ENCODE data around the gene CDK3. TPM values are rescaled to one million over a fixed set of nuclear protein-coding genes. Genes with fewer than 3 reads are reported as not detected.

The CDK3 gene
- total RNA-seq, 1 experiment from 2014 or later: 11.7 TPM

DNA sequence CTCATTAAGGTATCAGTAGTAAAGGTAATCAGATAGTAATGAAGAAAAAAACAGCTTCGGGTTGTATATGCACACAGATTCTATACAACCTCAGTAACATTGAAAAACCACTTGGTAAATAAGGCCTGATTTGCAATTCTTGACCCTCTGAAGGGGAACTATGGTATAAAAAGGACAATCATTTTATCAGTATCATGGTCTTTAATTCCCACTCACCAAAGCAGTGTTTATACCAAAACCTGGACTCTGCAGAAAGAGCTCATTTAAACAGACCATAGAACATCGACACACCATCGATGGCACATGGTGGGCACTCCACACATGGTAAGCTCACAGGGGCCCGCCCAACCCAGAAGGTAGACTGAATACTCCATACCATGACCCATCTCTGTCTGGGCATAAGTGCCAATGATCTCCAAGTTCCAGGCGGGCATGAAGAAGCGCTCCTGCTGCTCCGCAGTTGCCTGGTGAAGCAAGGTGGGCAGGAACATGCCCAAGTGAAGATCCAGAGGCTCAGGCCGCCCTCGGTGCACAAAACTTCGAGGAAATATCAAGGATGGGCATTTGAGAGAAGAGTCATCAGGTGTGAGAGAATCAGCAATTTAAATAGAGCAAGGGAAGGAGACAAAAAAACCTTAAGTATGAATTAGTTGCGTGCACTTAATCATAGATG is 40.7 kb upstream of the CDK3 start:
- H3K56ac ChIP-seq (ENCODE audit: insufficient read length, low read depth, low read length): no peak overlapping the region
- no peak overlapping the region for H2BK12ac ChIP-seq (ENCODE audit: insufficient read length, low read depth, low read length)
- Mint-ChIP-seq H3K4me1 (peaks cover 19 to 23% of the 10 kb centered on the region in 2 experiments), H3K36me3 (ENCODE audit: insufficient read depth in 1 of 3, low read depth in 3 of 3) (peaks cover 8 to 21% (median 19%) of the 10 kb centered on the region in 3 experiments; a peak in 6 of 7 replicates), H3K27ac (peak overlapping the region; percentile 12 to 56 (median 49); a peak in 4 of 7 replicates), H3K9me3 (no peaks in the 10 kb centered on the region), H3K27me3 (ENCODE audit: low read depth) (no peaks in the 10 kb centered on the region), H3K4me3 (peak overlapping the region in 1 of 2 experiments; percentile 7; a peak in 1 of 5 replicates)
- H2BK15ac ChIP-seq (ENCODE audit: low read depth, low read length): no peak overlapping the region
- no peaks in the 10 kb centered on the region for H3K9me3 ChIP-seq (ENCODE audit: control insufficient read depth, low read depth, low read length)
- no peak overlapping the region for H4K91ac ChIP-seq (ENCODE audit: insufficient read length, low read depth, low read length)
- no peak overlapping the region for H3K4ac ChIP-seq (ENCODE audit: low read depth, low read length)
- TF ChIP-seq CTCF (conservative IDR thresholded peaks at IDR 0.05): no peak
- H4K5ac ChIP-seq (ENCODE audit: insufficient read length, low read depth, low read length): no peak overlapping the region
- H3K79me1 ChIP-seq (ENCODE audit: insufficient read depth, low read depth, low read length, poor library complexity, severe bottlenecking): no peaks in the 10 kb centered on the region
- H3T11ph ChIP-seq (ENCODE audit: low read length): no peak overlapping the region
- WGBS (ENCODE audit: extremely low coverage, insufficient read length, low lambda C conversion rate): no CpG with 5 or more reads among the region's 11 CpGs
- DNase-seq: no peak
- H2BK5ac ChIP-seq (ENCODE audit: insufficient read length, low read length): no peak overlapping the region
- H2AFZ ChIP-seq (ENCODE audit: low read length): no peak overlapping the region
- H2AK5ac ChIP-seq (ENCODE audit: insufficient read length, low read length): no peak overlapping the region
- no peak overlapping the region for H2BK120ac ChIP-seq (ENCODE audit: low read depth, low read length, poor library complexity, severe bottlenecking)
- H3K27me3 ChIP-seq (ENCODE audit: insufficient read depth, low read length): no peaks in the 10 kb centered on the region
- H3K23ac ChIP-seq (ENCODE audit: insufficient read length, low read depth, low read length): no peak overlapping the region
- no peaks in the 10 kb centered on the region for H3K79me2 ChIP-seq (ENCODE audit: insufficient read depth, low read length)
- no peak overlapping the region for H3K14ac ChIP-seq (ENCODE audit: insufficient read depth, low read length)
- H3K4me2 ChIP-seq (ENCODE audit: insufficient read depth, insufficient read length, low read length): peak overlapping the region; percentile 43
- peaks cover 7% of the 10 kb centered on the region; the same call in 1 of the 2 replicates for H3K4me1 ChIP-seq (ENCODE audit: insufficient read depth, low read length)
- no peak overlapping the region for H3K18ac ChIP-seq (ENCODE audit: insufficient read length, low read depth, low read length)
- H3K9ac ChIP-seq (ENCODE audit: extremely low read depth, insufficient read length, low read length): no peak overlapping the region
- H3K27ac ChIP-seq (ENCODE audit: insufficient read length, low read depth, low read length): no peak overlapping the region
- H2BK20ac ChIP-seq (ENCODE audit: low read depth, low read length, poor library complexity, severe bottlenecking): no peak overlapping the region
- H4K8ac ChIP-seq (replicated peaks; ENCODE audit: insufficient read length, low read depth, low read length): no peak overlapping the region
- H3K23me2 ChIP-seq (ENCODE audit: insufficient read length, low read depth, low read length, poor library complexity, severe bottlenecking): no peaks in the 10 kb centered on the region
- no peaks in the 10 kb centered on the region for H4K20me1 ChIP-seq (ENCODE audit: control insufficient read depth, insufficient read depth, insufficient read length)

Measured in H9 (cell line).